ENCODE data around the gene KLF5. TPM values are rescaled to one million over a fixed set of nuclear protein-coding genes. Genes with fewer than 3 reads are reported as not detected.

The KLF5 gene
- polyA plus RNA-seq, 4 donors, result 126 to 230 (median 160) TPM

GRCh38 chr13:73072239-73072900 lies 13.6 kb downstream of the KLF5 start:
- Histone ChIP-seq H3K27ac (ENCODE audit: low read depth in 1 of 3, low read length in 2 of 3) (peak overlapping the region; percentile 32 to 81 (median 80)), H3K36me3 (ENCODE audit: control insufficient read depth in 3 of 3, insufficient read depth in 2 of 3, low read depth in 1 of 3, low read length in 3 of 3) (peaks cover 0 to 26% (median 12%) of the 10 kb centered on the region in 3 donors), H3K4me3 (ENCODE audit: low read depth in 1 of 3, low read length in 3 of 3) (peak overlapping the region in 2 of 3 donors; percentile 11 to 35), H3K4me1 (ENCODE audit: control insufficient read depth in 3 of 3, insufficient read depth in 2 of 3, low read depth in 1 of 3, low read length in 2 of 3) (peaks cover 0 to 36% (median 2%) of the 10 kb centered on the region in 3 donors), H3K27me3 (ENCODE audit: control insufficient read depth in 3 of 3, insufficient read depth in 3 of 3, low read length in 3 of 3) (no peaks in the 10 kb centered on the region), H3K9me3 (ENCODE audit: control insufficient read depth in 2 of 2, insufficient read depth in 1 of 2, low read depth in 1 of 2, low read length in 1 of 2) (no peaks in the 10 kb centered on the region)
- FAIRE-seq (no peak), DNase-seq (peak; percentile 33 to 56)
- 13 to 61% (median 37%) methylated on average over 10 of the region's 10 CpGs for WGBS, 3 donors

- Histone ChIP-seq H3K27me3 (ENCODE audit: control insufficient read depth in 3 of 3, insufficient read depth in 3 of 3, low read length in 3 of 3) (no peaks in the 10 kb centered on the region), H3K4me1 (ENCODE audit: control insufficient read depth in 3 of 3, insufficient read depth in 2 of 3, low read depth in 1 of 3, low read length in 2 of 3) (peaks cover 0 to 36% (median 2%) of the 10 kb centered on the region in 3 donors), H3K4me3 (ENCODE audit: low read depth in 1 of 3, low read length in 3 of 3) (no peak overlapping the region), H3K36me3 (ENCODE audit: control insufficient read depth in 3 of 3, insufficient read depth in 2 of 3, low read depth in 1 of 3, low read length in 3 of 3) (peaks cover 0 to 28% (median 10%) of the 10 kb centered on the region in 3 donors), H3K9me3 (ENCODE audit: control insufficient read depth in 2 of 2, insufficient read depth in 1 of 2, low read depth in 1 of 2, low read length in 1 of 2) (no peaks in the 10 kb centered on the region), H3K27ac (ENCODE audit: low read depth in 1 of 3, low read length in 2 of 3) (peak overlapping the region in 2 of 3 donors; percentile 20 to 80)
- WGBS, 3 donors, result 18 to 40% (median 27%) methylated on average over 3 of the region's 3 CpGs
- DNase-seq (peak; percentile 11 to 44), FAIRE-seq (no peak)
Observed at GRCh38 chr13:73073050-73073449, 14.2 kb downstream of the KLF5 start.

GRCh38 chr13:73074014-73074413 lies 15.2 kb downstream of the KLF5 start:
- 7 to 37% (median 18%) methylated on average over 2 of the region's 2 CpGs for WGBS, 3 donors
- FAIRE-seq, result no peak
- Histone ChIP-seq H3K36me3 (ENCODE audit: control insufficient read depth in 3 of 3, insufficient read depth in 2 of 3, low read depth in 1 of 3, low read length in 3 of 3) (peaks cover 0 to 22% (median 10%) of the 10 kb centered on the region in 3 donors), H3K9me3 (ENCODE audit: control insufficient read depth in 2 of 2, insufficient read depth in 1 of 2, low read depth in 1 of 2, low read length in 1 of 2) (no peaks in the 10 kb centered on the region), H3K4me1 (ENCODE audit: control insufficient read depth in 3 of 3, insufficient read depth in 2 of 3, low read depth in 1 of 3, low read length in 2 of 3) (peaks cover 0 to 41% (median 2%) of the 10 kb centered on the region in 3 donors), H3K27me3 (ENCODE audit: control insufficient read depth in 3 of 3, insufficient read depth in 3 of 3, low read length in 3 of 3) (no peaks in the 10 kb centered on the region), H3K4me3 (ENCODE audit: low read depth in 1 of 3, low read length in 3 of 3) (no peak overlapping the region), H3K27ac (ENCODE audit: low read depth in 1 of 3, low read length in 2 of 3) (peak overlapping the region in 2 of 3 donors; percentile 60 to 80)
- DNase-seq, result peak; percentile 41 to 54

- H3K4me1 ChIP-seq (ENCODE audit: control insufficient read depth in 3 of 3, insufficient read depth in 2 of 3, low read depth in 1 of 3, low read length in 2 of 3), result peaks cover 0 to 45% (median 2%) of the 10 kb centered on the region in 3 donors
- 19 to 67% (median 50%) methylated on average over 1 of the region's 1 CpG for WGBS, 3 donors
- H3K9me3 ChIP-seq (ENCODE audit: control insufficient read depth in 2 of 2, insufficient read depth in 1 of 2, low read depth in 1 of 2, low read length in 1 of 2), result no peaks in the 10 kb centered on the region
- DNase-seq (peak; percentile 32 to 47), FAIRE-seq (no peak)
- H3K27me3 ChIP-seq (ENCODE audit: control insufficient read depth in 3 of 3, insufficient read depth in 3 of 3, low read length in 3 of 3), result no peaks in the 10 kb centered on the region
- no peak overlapping the region for H3K4me3 ChIP-seq (ENCODE audit: low read depth in 1 of 3, low read length in 3 of 3)
- H3K27ac ChIP-seq (ENCODE audit: low read depth in 1 of 3, low read length in 2 of 3), result peak overlapping the region in 2 of 3 donors; percentile 32 to 80
- peaks cover 0 to 22% (median 10%) of the 10 kb centered on the region in 3 donors for H3K36me3 ChIP-seq (ENCODE audit: control insufficient read depth in 3 of 3, insufficient read depth in 2 of 3, low read depth in 1 of 3, low read length in 3 of 3)
Observed at GRCh38 chr13:73074926-73075325, 16.1 kb downstream of the KLF5 start.

GRCh38 chr13:73075546-73075945 lies 16.7 kb downstream of the KLF5 start:
- peak; percentile 29 to 65 for DNase-seq
- Histone ChIP-seq H3K27me3 (ENCODE audit: control insufficient read depth in 3 of 3, insufficient read depth in 3 of 3, low read length in 3 of 3) (no peaks in the 10 kb centered on the region), H3K27ac (ENCODE audit: low read depth in 1 of 3, low read length in 2 of 3) (peak overlapping the region; percentile 41 to 80 (median 66)), H3K4me1 (ENCODE audit: control insufficient read depth in 3 of 3, insufficient read depth in 2 of 3, low read depth in 1 of 3, low read length in 2 of 3) (peaks cover 0 to 41% (median 2%) of the 10 kb centered on the region in 3 donors), H3K4me3 (ENCODE audit: low read depth in 1 of 3, low read length in 3 of 3) (peak overlapping the region in 1 of 3 donors; percentile 11), H3K36me3 (ENCODE audit: control insufficient read depth in 3 of 3, insufficient read depth in 2 of 3, low read depth in 1 of 3, low read length in 3 of 3) (peaks cover 0 to 20% (median 10%) of the 10 kb centered on the region in 3 donors), H3K9me3 (ENCODE audit: control insufficient read depth in 2 of 2, insufficient read depth in 1 of 2, low read depth in 1 of 2, low read length in 1 of 2) (no peaks in the 10 kb centered on the region)
- WGBS, 3 donors, result 20 to 55% (median 47%) methylated on average over 18 of the region's 18 CpGs
- FAIRE-seq, result no peak

- Histone ChIP-seq H3K27ac (ENCODE audit: low read depth in 1 of 3, low read length in 2 of 3) (peak overlapping the region; percentile 41 to 80 (median 66)), H3K27me3 (ENCODE audit: control insufficient read depth in 3 of 3, insufficient read depth in 3 of 3, low read length in 3 of 3) (no peaks in the 10 kb centered on the region), H3K36me3 (ENCODE audit: control insufficient read depth in 3 of 3, insufficient read depth in 2 of 3, low read depth in 1 of 3, low read length in 3 of 3) (peaks cover 0 to 17% (median 10%) of the 10 kb centered on the region in 3 donors), H3K9me3 (ENCODE audit: control insufficient read depth in 2 of 2, insufficient read depth in 1 of 2, low read depth in 1 of 2, low read length in 1 of 2) (no peaks in the 10 kb centered on the region), H3K4me1 (ENCODE audit: control insufficient read depth in 3 of 3, insufficient read depth in 2 of 3, low read depth in 1 of 3, low read length in 2 of 3) (peaks cover 0 to 37% (median 2%) of the 10 kb centered on the region in 3 donors), H3K4me3 (ENCODE audit: low read depth in 1 of 3, low read length in 3 of 3) (no peak overlapping the region)
- FAIRE-seq, result no peak
- DNase-seq, result peak; percentile 22 to 37
- WGBS, 3 donors, result 22 to 50% (median 25%) methylated on average over 2 of the region's 2 CpGs
Observed at GRCh38 chr13:73075954-73076353, 17.1 kb downstream of the KLF5 start.

- H3K9me3 ChIP-seq (ENCODE audit: control insufficient read depth in 2 of 2, insufficient read depth in 1 of 2, low read depth in 1 of 2, low read length in 1 of 2), result no peaks in the 10 kb centered on the region
- no peak overlapping the region for H3K4me3 ChIP-seq (ENCODE audit: low read depth in 1 of 3, low read length in 3 of 3)
- H3K27ac ChIP-seq (ENCODE audit: low read depth in 1 of 3, low read length in 2 of 3), result peak overlapping the region in 2 of 3 donors; percentile 35 to 74
- WGBS, 3 donors, result 42 to 77% (median 51%) methylated on average over 9 of the region's 9 CpGs
- peaks cover 0 to 15% (median 8%) of the 10 kb centered on the region in 3 donors for H3K36me3 ChIP-seq (ENCODE audit: control insufficient read depth in 3 of 3, insufficient read depth in 2 of 3, low read depth in 1 of 3, low read length in 3 of 3)
- DNase-seq, result peak; percentile 36 to 51
- H3K4me1 ChIP-seq (ENCODE audit: control insufficient read depth in 3 of 3, insufficient read depth in 2 of 3, low read depth in 1 of 3, low read length in 2 of 3), result peaks cover 0 to 34% (median 4%) of the 10 kb centered on the region in 3 donors
- no peaks in the 10 kb centered on the region for H3K27me3 ChIP-seq (ENCODE audit: control insufficient read depth in 3 of 3, insufficient read depth in 3 of 3, low read length in 3 of 3)
- no peak for FAIRE-seq
Observed at GRCh38 chr13:73077865-73078264, 19.1 kb downstream of the KLF5 start.

- H3K27ac ChIP-seq (ENCODE audit: low read depth in 1 of 3, low read length in 2 of 3), result peak overlapping the region in 2 of 3 donors; percentile 26 to 74
- H3K4me3 ChIP-seq (ENCODE audit: low read depth in 1 of 3, low read length in 3 of 3), result no peak overlapping the region
- WGBS, 3 donors, result 23 to 70% (median 43%) methylated on average over 3 of the region's 3 CpGs
- no peaks in the 10 kb centered on the region for H3K27me3 ChIP-seq (ENCODE audit: control insufficient read depth in 3 of 3, insufficient read depth in 3 of 3, low read length in 3 of 3)
- FAIRE-seq (no peak), DNase-seq (peak; percentile 88 to 95)
- peaks cover 2 to 29% (median 4%) of the 10 kb centered on the region in 3 donors for H3K4me1 ChIP-seq (ENCODE audit: control insufficient read depth in 3 of 3, insufficient read depth in 2 of 3, low read depth in 1 of 3, low read length in 2 of 3)
- H3K9me3 ChIP-seq (ENCODE audit: control insufficient read depth in 2 of 2, insufficient read depth in 1 of 2, low read depth in 1 of 2, low read length in 1 of 2), result no peaks in the 10 kb centered on the region
- H3K36me3 ChIP-seq (ENCODE audit: control insufficient read depth in 3 of 3, insufficient read depth in 2 of 3, low read depth in 1 of 3, low read length in 3 of 3), result peaks cover 0 to 15% (median 6%) of the 10 kb centered on the region in 3 donors
Observed at GRCh38 chr13:73079359-73079758, 20.6 kb downstream of the KLF5 start.

All from small intestine (tissue), 7 donors.